DMS79 (cell line): Measurements from ENCODE around the gene CTSK.

Source experiments
- DNase-seq: peaks from one replicate; lab custom pipeline; 2025; lab: John Stamatoyannopoulos, UW

The CTSK gene

GRCh38 chr1:150760013-150760412, 48.0 kb downstream of the CTSK start:
- DNase-seq, result no peak

- DNase-seq, result no peak
Measured at GRCh38 chr1:150753416-150753815, 54.6 kb downstream of the CTSK start.

DNA sequence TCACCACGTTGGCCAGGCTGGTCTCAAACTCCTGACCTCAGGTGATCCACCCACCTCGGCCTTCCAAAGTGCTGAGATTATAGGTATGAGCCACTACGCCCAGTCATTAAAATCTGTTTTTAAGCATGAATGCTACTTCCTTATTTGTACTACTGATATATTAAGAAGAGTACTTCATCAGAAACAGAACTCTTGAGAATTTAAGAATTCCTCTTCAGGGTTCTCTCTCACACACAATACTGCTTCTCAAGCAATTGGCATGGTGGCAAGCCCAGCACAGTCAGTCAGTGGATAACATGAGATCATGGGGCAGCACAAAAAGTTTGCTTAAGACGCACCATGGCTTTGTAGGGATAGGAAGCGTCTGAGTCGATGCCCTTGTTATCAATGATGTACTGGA, 56.6 kb downstream of the CTSK start:
- DNase-seq, result no peak

GRCh38 chr1:150749720-150750311, 58.2 kb downstream of the CTSK start:
- DNase-seq, result no peak

- no peak for DNase-seq
Measured at GRCh38 chr1:150748878-150749719, 59.0 kb downstream of the CTSK start.
